Measurements from ENCODE around the gene BEST1. TPM values are rescaled to one million over a fixed set of nuclear protein-coding genes. Genes with fewer than 3 reads are reported as not detected.

BEST1 gene
- 1 to 10 TPM in 3 of 4 donors, under 1 TPM in 1; 0.67 to 3.3 (median 1.9) TPM for total RNA-seq

DNA sequence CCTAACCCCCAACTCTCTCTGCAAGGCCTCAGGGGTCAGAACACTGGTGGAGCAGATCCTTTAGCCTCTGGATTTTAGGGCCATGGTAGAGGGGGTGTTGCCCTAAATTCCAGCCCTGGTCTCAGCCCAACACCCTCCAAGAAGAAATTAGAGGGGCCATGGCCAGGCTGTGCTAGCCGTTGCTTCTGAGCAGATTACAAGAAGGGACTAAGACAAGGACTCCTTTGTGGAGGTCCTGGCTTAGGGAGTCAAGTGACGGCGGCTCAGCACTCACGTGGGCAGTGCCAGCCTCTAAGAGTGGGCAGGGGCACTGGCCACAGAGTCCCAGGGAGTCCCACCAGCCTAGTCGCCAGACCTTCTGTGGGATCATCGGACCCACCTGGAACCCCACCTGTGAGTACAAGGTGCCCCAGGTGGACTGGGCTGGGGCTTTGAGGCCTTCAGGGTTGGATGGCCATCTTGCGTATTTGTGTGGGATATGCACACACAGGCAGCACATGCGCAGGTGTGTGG is at the start of gene BEST1:
Gene BEST1, plus strand, starts transcription at position 317 of the 513 bp plus-strand sequence. CDS start 1,456 bp downstream, outside the sequence.
- WGBS, 2 donors, result 92 to 93% methylated on average over 6 to 8 of the region's 8 CpGs
- Histone ChIP-seq H3K9me3 (no peaks in the 10 kb centered on the region), H3K4me3 (replicated peaks in 1 of 3) (no peak within 1 kb of the TSS), H3K27me3 (no peaks in the 10 kb centered on the region), H3K36me3 (no peaks in the 10 kb centered on the region), H3K27ac (no peak within 1 kb of the TSS), H3K4me1 (peaks cover 5 to 16% of the 10 kb centered on the region in 2 donors)
- intact Hi-C loops (cut with DNase I), result no loop called here
- no peak for TF ChIP-seq POLR2A (IDR thresholded peaks at IDR 0.05)
- TF ChIP-seq, protein P1, sequence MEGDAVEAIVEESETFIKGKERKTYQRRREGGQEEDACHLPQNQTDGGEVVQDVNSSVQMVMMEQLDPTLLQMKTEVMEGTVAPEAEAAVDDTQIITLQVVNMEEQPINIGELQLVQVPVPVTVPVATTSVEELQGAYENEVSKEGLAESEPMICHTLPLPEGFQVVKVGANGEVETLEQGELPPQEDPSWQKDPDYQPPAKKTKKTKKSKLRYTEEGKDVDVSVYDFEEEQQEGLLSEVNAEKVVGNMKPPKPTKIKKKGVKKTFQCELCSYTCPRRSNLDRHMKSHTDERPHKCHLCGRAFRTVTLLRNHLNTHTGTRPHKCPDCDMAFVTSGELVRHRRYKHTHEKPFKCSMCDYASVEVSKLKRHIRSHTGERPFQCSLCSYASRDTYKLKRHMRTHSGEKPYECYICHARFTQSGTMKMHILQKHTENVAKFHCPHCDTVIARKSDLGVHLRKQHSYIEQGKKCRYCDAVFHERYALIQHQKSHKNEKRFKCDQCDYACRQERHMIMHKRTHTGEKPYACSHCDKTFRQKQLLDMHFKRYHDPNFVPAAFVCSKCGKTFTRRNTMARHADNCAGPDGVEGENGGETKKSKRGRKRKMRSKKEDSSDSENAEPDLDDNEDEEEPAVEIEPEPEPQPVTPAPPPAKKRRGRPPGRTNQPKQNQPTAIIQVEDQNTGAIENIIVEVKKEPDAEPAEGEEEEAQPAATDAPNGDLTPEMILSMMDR (IDR thresholded peaks at IDR 0.05), result no peak
- DNase-seq, result no peak

DNA sequence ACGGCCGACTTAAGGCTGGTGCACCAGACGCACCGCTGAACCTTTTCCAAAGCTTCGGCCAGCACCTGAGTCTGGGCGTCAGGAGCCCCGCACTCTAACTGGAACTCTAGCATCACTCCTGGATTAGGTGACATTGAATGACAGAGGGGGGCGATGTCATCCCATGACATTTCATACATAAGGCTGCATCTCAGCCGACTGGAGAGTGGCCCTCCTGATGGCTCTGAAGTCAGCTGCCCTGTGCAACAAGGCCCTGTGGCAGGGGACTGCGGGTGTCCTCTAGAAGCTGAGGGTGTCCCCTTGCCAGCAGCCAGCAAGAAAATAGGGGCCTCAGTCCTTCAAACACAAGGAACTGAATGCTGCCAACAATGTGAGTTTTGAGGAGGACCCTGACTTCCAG is 48.8 kb upstream of the BEST1 start:
- Histone ChIP-seq H3K4me3 (replicated peaks in 1 of 3) (no peak overlapping the region), H3K9me3 (no peaks in the 10 kb centered on the region), H3K36me3 (peaks cover 0 to 8% of the 10 kb centered on the region in 2 donors), H3K27me3 (no peaks in the 10 kb centered on the region), H3K27ac (no peak overlapping the region), H3K4me1 (no peaks in the 10 kb centered on the region)
- DNase-seq, result no peak
- intact Hi-C loops (cut with DNase I), result loop anchor here (5.0 kb wide), 1 partner anchor 46 kb away; no protein-coding TSS in a partner anchor
- TF ChIP-seq POLR2A (IDR thresholded peaks at IDR 0.05), result no peak
- TF ChIP-seq, protein P1 (IDR thresholded peaks at IDR 0.05), result no peak
- 83 to 94% methylated on average over 7 to 10 of the region's 10 CpGs for WGBS, 2 donors

DNA sequence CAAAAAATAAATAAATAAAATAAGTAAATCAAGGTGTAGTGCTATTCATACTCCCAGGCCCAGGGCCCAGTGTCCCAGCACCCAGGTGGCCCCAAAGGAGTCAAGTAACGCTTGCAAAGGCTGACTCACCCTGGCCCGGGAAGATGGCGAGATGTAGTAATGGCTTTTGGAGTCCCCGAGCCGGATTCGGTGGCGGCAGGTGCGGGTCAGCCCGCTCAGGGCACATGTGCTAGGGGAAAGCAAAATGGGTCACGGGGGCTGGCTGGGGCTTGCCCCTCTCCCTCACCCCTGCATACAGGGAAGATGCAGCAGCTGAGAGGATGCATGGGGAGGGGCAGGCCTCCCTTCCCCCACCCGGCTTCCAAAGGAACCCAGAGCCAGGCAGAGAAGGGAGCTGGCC is 47.8 kb upstream of the BEST1 start:
- WGBS, 2 donors, result 86 to 90% methylated on average over 11 of the region's 11 CpGs
- peaks cover 0 to 8% of the 10 kb centered on the region in 2 donors for H3K36me3 ChIP-seq
- intact Hi-C loops (cut with DNase I), result loop anchor here (5.0 kb wide), 1 partner anchor 45 kb away; no protein-coding TSS in a partner anchor
- no peak for DNase-seq
- no peaks in the 10 kb centered on the region for H3K27me3 ChIP-seq
- TF ChIP-seq POLR2A (IDR thresholded peaks at IDR 0.05), result no peak
- TF ChIP-seq, protein P1 (IDR thresholded peaks at IDR 0.05), result no peak
- H3K4me3 ChIP-seq (replicated peaks in 1 of 3), result no peak overlapping the region
- no peaks in the 10 kb centered on the region for H3K9me3 ChIP-seq
- H3K27ac ChIP-seq, result no peak overlapping the region
- H3K4me1 ChIP-seq, result no peaks in the 10 kb centered on the region

DNA sequence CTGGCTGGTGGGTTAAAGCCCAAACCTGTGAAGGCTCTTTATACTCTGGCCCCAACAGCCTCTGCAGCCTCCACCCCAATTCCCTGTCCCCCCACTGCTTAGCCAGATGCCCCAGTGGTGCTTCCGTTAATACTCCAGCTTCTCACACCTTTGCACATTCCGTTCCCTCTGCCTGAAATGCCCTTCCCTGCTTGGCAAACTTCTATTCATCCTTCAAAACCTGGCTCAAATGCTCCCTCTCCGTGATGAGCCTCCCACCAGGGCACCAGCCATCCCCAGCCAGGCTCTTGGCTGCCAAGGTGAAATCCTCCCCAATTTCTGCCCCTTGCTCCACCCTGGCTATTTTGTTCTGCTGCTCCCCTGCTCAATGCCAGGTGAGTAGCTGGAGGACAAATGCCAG is 46.3 kb upstream of the BEST1 start:
- intact Hi-C loops (cut with DNase I), result loop anchor here (5.0 kb wide), 1 partner anchor 43 kb away; no protein-coding TSS in a partner anchor
- H3K4me3 ChIP-seq (replicated peaks in 1 of 3), result no peak overlapping the region

More for the DNA sequence above, 46.3 kb upstream of the BEST1 start:
- H3K4me1 ChIP-seq, result peaks cover 4 to 6% of the 10 kb centered on the region in 2 donors
- no peaks in the 10 kb centered on the region for H3K27me3 ChIP-seq
- H3K27ac ChIP-seq, result no peak overlapping the region
- H3K9me3 ChIP-seq, result no peaks in the 10 kb centered on the region
- WGBS, 2 donors, result 97 to 100% methylated on average over 3 of the region's 3 CpGs
- DNase-seq, result no peak
- peaks cover 0 to 8% of the 10 kb centered on the region in 2 donors for H3K36me3 ChIP-seq
- TF ChIP-seq, protein P1 (IDR thresholded peaks at IDR 0.05), result no peak
- TF ChIP-seq POLR2A (IDR thresholded peaks at IDR 0.05), result no peak
